K562 (cell line): Measurements from ENCODE around the gene LINGO4. TPM values are rescaled to one million over a fixed set of nuclear protein-coding genes. Genes with fewer than 3 reads are reported as not detected.

Source experiments
- ARID4B ChIP-seq: sonication (generic); formaldehyde crosslinking; IDR thresholded peaks from 2 replicates; pipeline ENCODE4 v1.8.0; 2022; ENCODE audit warnings: mild to moderate bottlenecking, missing genetic modification reagents
- CGGBP1 ChIP-seq: fragments of 250-450 bp; sonication (Bioruptor Pico); IDR thresholded peaks from 2 replicates; pipeline ENCODE4 v1.9.0; 2021; ENCODE audit warnings: mild to moderate bottlenecking
- DLX4 ChIP-seq: fragments of 250-450 bp; sonication (Bioruptor Pico); IDR thresholded peaks from 2 replicates; pipeline ENCODE4 v1.6.1; 2021; ENCODE audit warnings: mild to moderate bottlenecking
- DMBX1 ChIP-seq: fragments of 250-450 bp; sonication (Bioruptor Pico); IDR thresholded peaks from 2 replicates; pipeline ENCODE4 v1.8.0; 2022; ENCODE audit warnings: inconsistent platforms, mild to moderate bottlenecking, moderate library complexity, borderline replicate concordance
- ELF1 ChIP-seq: fragments of 200-800 bp; sonication (Bioruptor generic); IDR thresholded peaks from 2 replicates; pipeline ENCODE4 v1.6.1; 2016; ENCODE audit warnings: missing genetic modification characterization, missing compliant biosample characterization
- ETS1 ChIP-seq: conservative IDR thresholded peaks from 2 replicates; pipeline ENCODE4 v1.6.1; 2011; ENCODE audit warnings: low read depth, mild to moderate bottlenecking, low read length; ENCODE audit not compliant: control insufficient read depth
- ETV1 ChIP-seq: fragments of 450-650 bp; conservative IDR thresholded peaks from 2 replicates; pipeline ENCODE4 v1.6.1; 2016; ENCODE audit warnings: missing genetic modification characterization, control low read depth, low read depth, missing compliant biosample characterization
- FOXP1 ChIP-seq: sonication (generic); formaldehyde crosslinking; IDR thresholded peaks from 2 replicates; pipeline ENCODE4 v1.8.0; 2022; ENCODE audit warnings: mild to moderate bottlenecking, missing genetic modification reagents
- HCFC1 ChIP-seq: IDR thresholded peaks from 2 replicates; pipeline ENCODE4 v1.6.1; 2012; ENCODE audit warnings: low read depth, low read length, improper control_type of control experiment
- HMGN3 ChIP-seq: IDR thresholded peaks from 2 replicates; pipeline ENCODE4 v1.6.1; 2011; ENCODE audit warnings: borderline replicate concordance, low read depth, mild to moderate bottlenecking, mixed read lengths, low read length; ENCODE audit not compliant: insufficient read length; ENCODE audit errors: extremely low read depth
- LCOR ChIP-seq: sonication (generic); formaldehyde crosslinking; IDR thresholded peaks from 2 replicates; pipeline ENCODE4 v1.8.0; 2022; ENCODE audit warnings: mild to moderate bottlenecking, missing genetic modification reagents
- NR3C1 ChIP-seq: sonication (generic); formaldehyde crosslinking; IDR thresholded peaks from 2 replicates; pipeline ENCODE4 v1.8.1; 2022; ENCODE audit warnings: missing genetic modification reagents
- PCBP1 ChIP-seq: fragments of 200-400 bp; formaldehyde crosslinking; IDR thresholded peaks from 2 replicates; pipeline ENCODE4 v1.6.1; 2018; ENCODE audit warnings: mild to moderate bottlenecking, low read depth, low read length; ENCODE audit not compliant: poor library complexity, severe bottlenecking
- PML ChIP-seq: IDR thresholded peaks from 2 replicates; pipeline ENCODE4 v1.6.1; 2012; ENCODE audit warnings: low read length, inconsistent platforms
- POLR2H ChIP-seq: IDR thresholded peaks from 2 replicates; pipeline ENCODE4 v1.6.1; 2016; ENCODE audit warnings: missing genetic modification characterization, low read depth, mild to moderate bottlenecking, control low read depth, missing compliant biosample characterization, moderate library complexity
- PPARD ChIP-seq: fragments of 250-450 bp; sonication (Bioruptor Pico); IDR thresholded peaks from 2 replicates; pipeline ENCODE4 v1.8.0; 2022; ENCODE audit warnings: inconsistent platforms, mild to moderate bottlenecking, moderate library complexity
- RBFOX2 ChIP-seq: fragments of 200-400 bp; formaldehyde crosslinking; IDR thresholded peaks from 2 replicates; pipeline ENCODE4 v1.6.1; 2017; ENCODE audit warnings: low read depth, mild to moderate bottlenecking, low read length, moderate library complexity
- SIN3B ChIP-seq: fragments of 450-650 bp; IDR thresholded peaks from 2 replicates; pipeline ENCODE4 v1.6.1; 2017; ENCODE audit warnings: low read depth, mild to moderate bottlenecking, moderate library complexity
- TBL1XR1 ChIP-seq, 2 experiments: IDR thresholded peaks; 2 replicates each; pipeline ENCODE4 v1.6.1; 2012; ENCODE audit warnings: improper control_type of control experiment in 2 of 2, low read length in 2 of 2, mild to moderate bottlenecking in 1 of 2
- ZNF431 ChIP-seq: sonication (generic); formaldehyde crosslinking; IDR thresholded peaks from 2 replicates; pipeline ENCODE4 v1.8.0; 2022; ENCODE audit warnings: mild to moderate bottlenecking, missing genetic modification reagents
- ZNF668 ChIP-seq: fragments of 250-450 bp; sonication (Bioruptor Pico); IDR thresholded peaks from 2 replicates; pipeline ENCODE4 v1.8.0; 2022; ENCODE audit warnings: mild to moderate bottlenecking, inconsistent platforms
- polyA plus RNA-seq, 8 experiments: library from polyadenylated mRNA; depleted of rRNA in 4 of 8; stranded (reverse) in 5 of 8; unstranded in 3 of 8; fragments of >200 nt; fragmentation: Nextera tagmentation in 2 of 8; fragmentation: Illumina TruSeq in 1 of 8; extraction: Ambion mirVana in 2 of 8; extraction: Trizol in 1 of 8; gene quantifications; 2 replicates each; pipeline versions ENCODE4 v1.2.1 to v1.2.3, GENCODE V29; 2011 to 2014; ENCODE audit warnings: inconsistent platforms in 1 of 8, missing spikeins in 1 of 8
- total RNA-seq, 7 experiments: library from RNA; depleted of rRNA in 6 of 7; stranded (reverse); fragments of >200 nt in 6 of 7; fragmentation: Illumina TruSeq in 2 of 7; extraction: Trizol in 2 of 7; gene quantifications; 2 replicates each; pipeline versions ENCODE4 v1.2.1 to v1.2.3, GENCODE V29; 2011 to 2021; ENCODE audit warnings: low replicate concordance in 1 of 7

The LINGO4 gene
- total and polyA plus RNA-seq, 9 of the 15 experiments (the other 6 are each of a cell fraction or from before 2014, with no cell fraction given), result not detected

DNA sequence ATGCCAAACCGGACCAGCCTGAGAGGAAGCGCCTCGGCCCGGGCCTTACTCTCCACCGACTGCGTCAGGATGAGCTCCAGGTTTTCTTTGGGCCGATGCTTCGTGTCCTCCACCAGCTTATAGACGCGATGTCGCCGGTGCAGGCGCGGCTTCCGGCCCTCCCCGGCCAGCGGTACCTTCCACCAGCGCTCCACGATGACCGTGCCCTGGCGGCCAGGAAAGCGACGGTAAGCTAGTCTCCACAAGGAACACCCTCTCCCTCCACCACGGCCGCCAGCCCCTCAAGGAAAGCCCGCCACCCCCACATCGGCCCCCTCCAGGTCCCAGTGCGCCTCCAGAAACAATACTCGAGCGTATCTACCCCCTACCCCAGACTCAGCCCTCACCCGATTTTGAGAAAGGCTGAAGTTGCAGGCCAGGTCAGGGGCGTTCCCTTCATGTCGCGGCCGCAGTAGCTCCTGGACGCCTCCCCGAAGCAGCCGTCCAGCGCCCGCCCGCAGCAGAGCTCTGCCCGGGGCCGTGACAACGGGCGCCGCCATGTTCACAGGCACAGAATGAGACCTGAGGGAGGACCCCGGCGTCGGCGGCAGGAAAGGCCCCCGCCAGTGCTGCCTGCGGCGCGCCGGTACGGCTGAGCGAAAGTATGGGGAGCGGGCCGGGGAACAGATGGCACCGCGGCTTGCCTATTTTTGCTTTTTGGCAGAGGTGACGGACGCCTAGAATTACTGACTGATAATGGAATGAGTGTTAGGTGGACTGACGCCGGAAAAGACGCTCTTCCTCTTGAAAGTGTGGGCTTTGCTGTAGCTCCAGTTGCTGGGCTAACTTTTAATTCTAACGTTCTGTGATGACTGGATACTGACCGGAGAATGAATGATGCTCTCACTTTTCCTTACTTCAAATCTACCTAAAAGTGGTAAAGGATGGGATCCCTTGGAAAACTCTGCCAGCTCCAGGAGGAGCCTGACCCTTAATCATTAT lies 42.0 kb downstream of the LINGO4 start, which contains the start of gene MRPL9 (continued):
- TF ChIP-seq ZNF431 (0 out of 2 replicates have a peak, but pooled peaks have one; percentile 43), NR3C1 (CRISPR knock-in tag) (no peak), CGGBP1 (peak; percentile 28; the same call in 1 of the 2 replicates), HCFC1 (peak; percentile 85), PML (peak; percentile 62), ELF1 (tag) (no peak), DLX4 (no peak), DMBX1 (CRISPR knock-in tag) (peak; percentile 34; the same call in 1 of the 2 replicates), PCBP1 (peak; percentile 60), LCOR (no peak; the same call in 1 of the 2 replicates), ARID4B (CRISPR knock-in tag) (peak; percentile 50; the same call in 1 of the 2 replicates), RBFOX2 (peak; percentile 96), ETS1 (peak; percentile 76), PPARD (CRISPR knock-in tag) (no peak), SIN3B (peak; percentile 100), FOXP1 (CRISPR knock-in tag) (0 out of 2 replicates have a peak, but pooled peaks have one; percentile 39), TBL1XR1 (IDR thresholded peaks at IDR 0.05; ENCODE audit: low read length in 2 of 2) (peak in 1 of 2 experiments; percentile 28; a peak in 1 of 4 replicates), HMGN3 (peak; percentile 74), ZNF668 (CRISPR knock-in tag) (no peak), ETV1 (tag) (peak; percentile 71), POLR2H (tag) (no peak; the same call in 1 of the 2 replicates)
